Gastrocnemius medialis (tissue), 4 donors: ENCODE results near the gene PI4KA.

Experiments
- POLR2A ChIP-seq, 2 donors: fragments of 450-650 bp; IDR thresholded peaks; one replicate each; pipeline ENCODE4 v1.6.1; 2017; ENCODE audit warnings: antibody characterized with exemption in 2 of 2, mild to moderate bottlenecking in 2 of 2, moderate library complexity in 2 of 2
- TF ChIP-seq, protein P1 (sequence below), 5 experiments: fragments of 450-650 bp in 3 of 5; fragments of 200-600 bp in 2 of 5; sonication (generic) in 2 of 5; IDR thresholded peaks in 4 of 5; conservative IDR thresholded peaks in 1 of 5; 1 replicate in 4 of 5; 2 replicates in 1 of 5; pipeline ENCODE4 v1.5.1; 2016 to 2019; ENCODE audit warnings: antibody characterized with exemption in 5 of 5, mild to moderate bottlenecking in 3 of 5, moderate library complexity in 3 of 5

DNA sequence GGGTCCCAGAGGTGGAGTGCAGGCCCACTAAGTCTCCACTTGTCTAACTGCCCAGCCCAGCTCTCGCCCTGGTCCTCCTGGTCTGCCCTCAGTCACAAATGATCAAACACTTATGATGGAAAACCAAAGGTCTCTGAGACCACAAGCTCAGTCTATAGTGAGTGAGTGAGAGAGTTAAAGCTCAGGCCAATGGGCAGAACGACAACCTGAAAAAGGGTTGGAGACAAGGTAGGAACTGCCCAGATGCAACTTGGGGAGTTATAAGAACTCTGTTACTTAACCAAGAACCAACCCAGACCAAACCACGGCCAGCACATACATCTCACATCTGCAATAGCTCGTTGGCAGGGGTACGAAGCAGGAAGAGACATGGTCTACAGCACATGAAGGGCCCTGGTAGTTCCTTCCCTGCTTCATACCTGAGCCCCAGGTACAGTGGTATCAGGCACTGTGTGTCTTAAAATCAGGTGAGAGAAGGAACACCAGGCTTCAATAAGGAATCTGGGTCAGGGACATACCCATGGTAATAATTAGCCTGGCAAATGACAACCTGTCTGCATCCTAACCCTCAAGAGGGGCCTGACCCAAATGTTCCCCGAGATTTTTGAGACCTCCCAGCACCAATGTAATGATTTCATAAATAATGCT is 48.9 kb downstream of the PI4KA start:
- TF ChIP-seq, protein P1, sequence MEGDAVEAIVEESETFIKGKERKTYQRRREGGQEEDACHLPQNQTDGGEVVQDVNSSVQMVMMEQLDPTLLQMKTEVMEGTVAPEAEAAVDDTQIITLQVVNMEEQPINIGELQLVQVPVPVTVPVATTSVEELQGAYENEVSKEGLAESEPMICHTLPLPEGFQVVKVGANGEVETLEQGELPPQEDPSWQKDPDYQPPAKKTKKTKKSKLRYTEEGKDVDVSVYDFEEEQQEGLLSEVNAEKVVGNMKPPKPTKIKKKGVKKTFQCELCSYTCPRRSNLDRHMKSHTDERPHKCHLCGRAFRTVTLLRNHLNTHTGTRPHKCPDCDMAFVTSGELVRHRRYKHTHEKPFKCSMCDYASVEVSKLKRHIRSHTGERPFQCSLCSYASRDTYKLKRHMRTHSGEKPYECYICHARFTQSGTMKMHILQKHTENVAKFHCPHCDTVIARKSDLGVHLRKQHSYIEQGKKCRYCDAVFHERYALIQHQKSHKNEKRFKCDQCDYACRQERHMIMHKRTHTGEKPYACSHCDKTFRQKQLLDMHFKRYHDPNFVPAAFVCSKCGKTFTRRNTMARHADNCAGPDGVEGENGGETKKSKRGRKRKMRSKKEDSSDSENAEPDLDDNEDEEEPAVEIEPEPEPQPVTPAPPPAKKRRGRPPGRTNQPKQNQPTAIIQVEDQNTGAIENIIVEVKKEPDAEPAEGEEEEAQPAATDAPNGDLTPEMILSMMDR (IDR thresholded peaks at IDR 0.05 in 4 of 5, conservative IDR thresholded peaks at IDR 0.05 in 1 of 5), result no peak
- no peak for TF ChIP-seq POLR2A (IDR thresholded peaks at IDR 0.05)
